GM19351 (cell line): ENCODE data around the gene SCN2B.
"Not testable (repeated sequence)": the region's sequence is repeated elsewhere in the genome, so short reads cannot be mapped to it uniquely, and the experiment has no call there.

Experiments used
- ATAC-seq: cut with Tn5 transposase; IDR thresholded peaks from one replicate; pipeline ENCODE4 v1.9.1; 2021; ENCODE audit warnings: mild to moderate bottlenecking, moderate library complexity; ENCODE audit not compliant: unreplicated experiment

The SCN2B gene

GRCh38 chr11:118207079-118207478, 30.6 kb upstream of the SCN2B start:
- no peak for ATAC-seq

DNA sequence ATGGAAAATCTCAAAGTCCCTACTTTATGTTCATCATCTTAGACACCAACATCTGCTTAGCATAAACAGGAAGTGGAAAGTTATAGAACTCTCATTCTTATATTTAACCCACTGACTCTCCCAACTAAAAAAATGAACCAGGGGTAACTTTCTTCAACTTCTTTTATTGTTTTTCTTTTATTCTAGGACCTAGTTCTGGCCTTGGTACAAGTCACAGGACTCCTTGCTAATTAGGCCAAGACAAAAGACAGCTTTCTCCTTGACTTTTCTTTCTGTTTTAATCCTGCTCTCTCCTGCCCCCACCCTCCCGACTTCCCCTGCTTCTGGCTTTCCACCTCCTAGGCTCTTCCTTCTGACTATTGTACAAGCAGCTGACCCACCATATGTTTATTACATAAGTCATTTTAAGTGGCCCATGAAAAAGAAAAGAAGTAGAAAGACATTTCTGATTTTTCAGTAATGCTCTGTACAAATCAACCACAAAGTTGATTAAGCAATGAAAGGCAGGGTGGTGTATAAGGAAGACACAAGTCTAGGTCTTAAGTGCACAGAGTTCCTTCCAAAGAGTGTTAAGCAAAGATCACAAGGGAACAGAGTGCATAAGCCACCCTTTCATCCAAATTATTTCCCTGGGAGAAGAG, 30.1 kb upstream of the SCN2B start:
- ATAC-seq: no peak

- ATAC-seq: no peak
These were observed 29.4 kb upstream of the SCN2B start for GRCh38 chr11:118205606-118206378.

- no peak for ATAC-seq
These were observed 26.4 kb upstream of the SCN2B start for GRCh38 chr11:118202599-118203422.

- no peak for ATAC-seq
These were observed 25.5 kb upstream of the SCN2B start for GRCh38 chr11:118201966-118202365.

- ATAC-seq: no peak
These were observed 24.7 kb upstream of the SCN2B start for GRCh38 chr11:118200901-118201680.

DNA sequence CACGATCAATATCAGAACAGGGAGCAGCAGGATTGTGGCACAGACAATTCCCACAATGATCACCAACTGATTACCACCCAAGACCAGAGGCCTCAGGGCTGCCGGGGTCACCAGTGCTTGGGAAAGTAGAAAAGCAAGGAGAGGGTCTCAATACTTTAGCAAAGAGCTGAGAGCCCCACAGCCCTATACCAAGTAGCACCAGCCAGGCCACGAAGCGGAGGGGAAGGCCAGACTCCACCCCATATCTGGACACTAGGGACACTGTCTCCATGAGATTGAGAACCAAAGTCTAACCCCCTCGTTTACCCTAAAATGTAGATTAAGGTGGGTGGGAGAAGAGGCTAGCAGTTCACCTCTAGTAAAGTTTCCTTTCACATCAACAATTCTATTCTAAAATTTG, 24.1 kb upstream of the SCN2B start:
- ATAC-seq: no peak

GRCh38 chr11:118199135-118199534, 22.7 kb upstream of the SCN2B start:
- ATAC-seq: no peak

GRCh38 chr11:118198370-118198769, 21.9 kb upstream of the SCN2B start:
- ATAC-seq: no peak

GRCh38 chr11:118194835-118195627, 18.6 kb upstream of the SCN2B start:
- no peak for ATAC-seq

DNA sequence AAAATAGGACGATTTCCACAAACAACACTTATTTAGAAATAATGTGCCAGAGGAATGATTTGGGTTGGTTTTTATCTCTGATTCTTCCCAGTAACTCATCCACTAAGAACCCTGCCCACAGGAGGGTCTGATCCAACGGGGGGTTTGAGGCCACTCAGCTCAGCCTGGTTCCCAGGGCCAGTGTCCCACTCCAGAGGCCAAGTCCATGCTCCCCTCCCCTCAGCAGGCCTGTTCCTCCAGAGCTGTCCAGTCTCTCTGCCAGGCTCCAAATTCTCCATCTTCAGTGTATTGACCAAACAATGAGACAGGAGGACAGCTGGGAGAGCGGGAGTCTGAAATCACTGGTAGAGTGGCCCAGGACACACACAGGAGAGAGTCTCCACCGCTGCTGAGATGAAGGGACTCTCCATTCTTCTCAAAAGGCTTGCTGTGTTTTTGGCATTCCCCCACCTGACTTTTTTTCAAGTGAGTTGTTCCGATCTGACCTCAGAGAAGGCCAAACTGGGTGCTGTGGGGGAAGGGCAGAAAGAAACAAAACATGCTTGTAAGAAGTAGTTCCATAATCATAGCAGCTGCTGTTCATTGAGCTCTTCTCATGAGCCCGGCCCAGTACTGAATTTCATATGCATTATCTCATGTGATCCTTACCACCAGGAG, 17.6 kb upstream of the SCN2B start:
- ATAC-seq: no peak

DNA sequence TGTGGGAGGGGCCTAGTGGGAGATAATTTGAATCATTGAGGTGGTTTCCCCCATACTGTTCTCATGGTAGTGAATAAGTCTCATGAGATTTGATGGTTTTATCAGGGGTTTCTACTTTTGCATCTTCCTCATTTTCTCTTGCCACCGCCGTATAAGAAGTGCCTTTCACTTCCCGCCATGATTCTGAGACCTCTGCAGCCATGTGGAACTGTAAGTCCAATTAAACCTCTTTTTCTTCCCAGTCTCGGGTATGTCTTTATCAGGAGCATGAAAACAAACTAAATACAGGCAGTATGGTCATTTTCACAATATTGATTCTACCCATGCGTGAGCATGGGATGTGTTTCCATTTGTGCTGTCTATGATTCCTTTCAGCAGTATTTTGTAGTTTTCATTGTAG, 16.4 kb upstream of the SCN2B start:
- ATAC-seq: not testable (repeated sequence)

DNA sequence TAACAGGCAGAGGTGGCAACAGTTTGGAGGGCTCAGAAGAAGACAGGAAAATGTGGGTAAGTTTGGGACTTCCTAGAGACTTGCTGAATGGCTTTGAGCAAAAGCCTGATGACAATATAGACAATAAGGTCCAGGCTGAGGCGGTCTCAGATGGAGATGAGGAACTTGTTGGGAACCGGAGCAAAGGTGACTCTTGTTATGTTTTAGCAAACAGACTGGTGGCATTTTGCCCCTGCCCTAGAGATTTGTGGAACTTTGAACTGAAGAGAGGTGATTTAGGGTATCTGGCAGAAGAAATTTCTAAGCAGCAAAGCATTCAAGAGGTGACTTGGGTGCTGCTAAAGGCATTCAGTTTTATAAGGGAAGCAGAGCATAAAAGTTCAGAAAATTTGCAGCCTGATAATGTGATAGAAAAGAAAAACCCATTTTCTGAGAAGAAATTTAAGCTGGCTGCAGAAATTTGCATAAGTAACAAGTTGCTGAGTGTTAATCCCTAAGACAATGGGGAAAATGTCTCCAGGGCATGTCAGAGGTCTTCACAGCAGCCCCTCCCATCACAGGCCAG, 14.6 kb upstream of the SCN2B start:
- not testable (repeated sequence) for ATAC-seq

DNA sequence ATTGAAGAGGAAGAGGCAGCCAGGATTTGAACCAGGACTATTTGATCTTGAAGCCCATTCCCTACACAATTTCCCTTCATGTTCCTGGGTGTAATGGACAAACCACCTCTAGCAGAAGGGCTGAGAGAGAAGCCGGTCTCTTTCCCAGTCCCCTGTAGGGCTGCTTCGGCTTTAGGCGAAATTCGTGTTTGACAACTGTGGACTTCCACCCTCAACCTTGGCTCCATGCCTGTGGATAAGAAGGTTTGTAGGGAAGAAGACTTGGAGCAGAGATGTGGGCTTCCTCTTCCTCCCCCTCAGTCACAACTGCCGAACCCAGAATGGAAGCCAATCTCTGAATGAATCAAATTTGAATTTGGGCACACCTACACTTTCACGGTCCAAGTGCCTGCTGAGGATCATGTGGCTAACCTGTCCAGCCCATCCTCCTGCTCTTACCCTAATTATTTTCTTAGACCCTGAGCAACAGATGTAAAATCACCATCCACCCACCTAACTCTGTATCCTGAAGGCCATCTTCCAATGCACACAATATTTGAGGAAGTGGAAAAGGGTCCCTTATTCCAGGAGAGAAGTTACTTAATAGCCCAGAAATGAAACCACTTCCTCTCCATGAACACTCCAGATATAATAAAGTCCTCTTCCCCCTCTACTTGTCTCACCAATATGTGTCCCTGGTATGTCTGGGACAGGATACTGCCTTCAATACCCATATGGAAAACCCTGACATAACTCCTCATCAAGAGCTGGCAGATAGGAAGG, 10.1 kb upstream of the SCN2B start:
- ATAC-seq: no peak

DNA sequence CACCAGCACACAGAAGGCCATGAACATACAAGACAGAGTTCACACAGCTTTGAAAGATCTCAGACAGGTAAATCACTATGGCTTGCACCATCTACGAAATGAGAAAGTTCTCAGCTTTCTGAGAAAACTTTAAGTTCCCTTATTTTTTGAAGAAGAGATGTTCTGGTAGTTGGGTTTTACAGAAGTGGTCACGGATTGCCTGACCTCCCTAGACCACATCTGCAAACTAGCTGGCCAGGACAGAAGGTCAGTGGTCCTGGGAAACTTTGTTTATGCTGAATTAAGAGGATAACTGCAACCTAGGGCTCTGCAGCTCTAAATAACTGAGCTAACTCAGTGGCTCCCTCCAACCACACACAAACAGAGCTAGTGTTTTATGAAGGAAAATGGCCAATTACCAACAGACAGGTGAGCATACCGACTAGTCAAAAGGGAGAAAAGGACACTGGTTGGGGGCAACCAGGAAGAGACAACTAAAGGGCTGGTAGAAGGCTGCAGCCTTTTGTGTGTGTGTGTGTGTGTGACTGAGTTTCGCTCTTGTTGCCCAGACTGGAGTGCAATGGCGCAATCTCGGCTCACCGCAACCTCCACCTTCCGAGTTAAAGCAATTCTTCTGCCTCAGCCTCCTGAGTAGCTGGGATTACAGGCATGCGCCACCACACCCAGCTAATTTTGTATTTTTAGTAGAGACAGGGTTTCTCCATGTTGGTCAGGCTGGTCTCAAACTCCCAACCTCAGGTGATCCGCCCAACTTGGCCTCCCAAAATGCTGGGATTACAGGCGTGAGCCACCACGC, 8.5 kb upstream of the SCN2B start:
- ATAC-seq: no peak

DNA sequence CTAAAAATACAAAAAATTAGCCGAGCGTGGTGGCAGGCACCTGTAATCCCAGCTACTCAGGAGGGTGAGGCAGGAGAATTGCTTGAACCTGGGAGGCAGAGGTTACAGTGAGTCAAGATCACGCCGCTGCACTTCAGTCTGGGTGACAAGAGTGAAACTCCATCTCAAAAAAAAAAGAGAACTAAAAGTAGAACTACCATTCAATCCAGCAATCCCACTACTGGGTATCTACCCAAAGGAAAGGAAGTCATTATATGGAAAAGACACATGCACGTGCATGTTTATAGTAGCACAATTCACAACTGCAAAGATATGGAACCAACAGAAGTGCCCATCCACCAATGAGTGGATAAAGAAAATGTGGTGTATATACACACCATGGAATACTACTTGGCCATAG, 7.3 kb upstream of the SCN2B start:
- ATAC-seq: not testable (repeated sequence)

DNA sequence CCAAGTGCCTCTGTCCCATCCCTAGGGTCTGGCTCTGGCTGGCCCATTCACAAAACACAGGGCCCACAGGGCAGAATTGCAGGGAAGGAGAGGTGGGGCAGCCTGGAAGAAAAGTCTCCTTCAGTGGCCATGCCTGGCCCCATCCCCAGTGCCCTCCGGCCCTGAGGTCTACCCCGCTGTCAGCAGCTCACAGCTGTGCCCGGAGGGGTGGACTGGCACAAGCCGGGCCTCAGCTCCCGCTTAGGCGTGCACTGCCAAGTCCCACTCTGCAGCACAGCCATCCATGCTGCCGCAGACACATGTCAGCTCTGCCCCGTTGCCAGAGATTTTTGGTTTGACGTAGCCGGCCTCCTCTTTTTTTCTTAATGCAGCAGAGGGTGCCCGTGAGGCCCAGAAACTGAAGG, 3.9 kb upstream of the SCN2B start:
- no peak for ATAC-seq

DNA sequence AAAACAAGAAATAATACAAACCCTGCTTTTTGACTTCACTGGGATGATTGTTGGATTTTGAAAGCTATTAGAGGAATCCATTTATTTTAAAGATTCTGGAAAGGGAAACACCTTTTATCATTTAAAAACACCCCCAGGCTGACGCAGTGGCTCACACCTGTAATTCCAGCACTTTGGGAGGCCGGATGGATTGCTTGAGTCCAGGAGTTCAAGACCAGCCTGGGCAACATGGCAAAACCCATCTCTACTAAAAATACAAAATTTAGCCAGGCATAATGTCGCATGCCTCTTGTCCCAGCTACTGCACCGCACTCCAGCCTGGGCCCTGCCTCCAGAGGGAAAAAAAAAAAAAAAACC, 317 bp upstream of the SCN2B start:
- no peak for ATAC-seq
